ENCODE data around the gene NAMPT.

NAMPT gene

DNA sequence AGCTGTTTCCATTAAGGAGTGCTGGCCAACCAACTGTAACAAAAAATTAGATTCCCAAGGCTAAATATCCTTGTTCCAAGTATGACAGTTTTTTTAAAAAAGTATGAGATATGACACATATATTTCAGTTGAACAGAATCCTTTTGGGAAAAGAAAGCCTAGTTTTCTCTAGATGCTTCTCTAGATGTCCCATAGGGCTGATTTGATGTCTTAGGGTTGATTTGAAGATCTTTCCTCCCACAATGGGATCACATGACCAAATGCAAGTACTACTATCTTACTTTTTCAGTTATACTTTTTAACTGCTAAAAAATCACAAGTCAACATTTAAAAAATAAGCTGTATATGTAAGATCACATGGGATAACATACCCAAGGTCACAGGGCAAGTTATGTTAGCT lies 3.7 kb downstream of the NAMPT start:
- no peak overlapping the region for H3K27ac ChIP-seq

GRCh38 chr7:106279425-106280197 lies 5.2 kb downstream of the NAMPT start:
- H3K27ac ChIP-seq = no peak overlapping the region
- TF ChIP-seq ZFX (IDR thresholded peaks at IDR 0.05) = no peak
- TF ChIP-seq, protein P1, sequence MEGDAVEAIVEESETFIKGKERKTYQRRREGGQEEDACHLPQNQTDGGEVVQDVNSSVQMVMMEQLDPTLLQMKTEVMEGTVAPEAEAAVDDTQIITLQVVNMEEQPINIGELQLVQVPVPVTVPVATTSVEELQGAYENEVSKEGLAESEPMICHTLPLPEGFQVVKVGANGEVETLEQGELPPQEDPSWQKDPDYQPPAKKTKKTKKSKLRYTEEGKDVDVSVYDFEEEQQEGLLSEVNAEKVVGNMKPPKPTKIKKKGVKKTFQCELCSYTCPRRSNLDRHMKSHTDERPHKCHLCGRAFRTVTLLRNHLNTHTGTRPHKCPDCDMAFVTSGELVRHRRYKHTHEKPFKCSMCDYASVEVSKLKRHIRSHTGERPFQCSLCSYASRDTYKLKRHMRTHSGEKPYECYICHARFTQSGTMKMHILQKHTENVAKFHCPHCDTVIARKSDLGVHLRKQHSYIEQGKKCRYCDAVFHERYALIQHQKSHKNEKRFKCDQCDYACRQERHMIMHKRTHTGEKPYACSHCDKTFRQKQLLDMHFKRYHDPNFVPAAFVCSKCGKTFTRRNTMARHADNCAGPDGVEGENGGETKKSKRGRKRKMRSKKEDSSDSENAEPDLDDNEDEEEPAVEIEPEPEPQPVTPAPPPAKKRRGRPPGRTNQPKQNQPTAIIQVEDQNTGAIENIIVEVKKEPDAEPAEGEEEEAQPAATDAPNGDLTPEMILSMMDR (conservative IDR thresholded peaks at IDR 0.05) = no peak

More for the DNA sequence above, 3.7 kb downstream of the NAMPT start:
- TF ChIP-seq, protein P1 (conservative IDR thresholded peaks at IDR 0.05) = no peak
- TF ChIP-seq ZFX (IDR thresholded peaks at IDR 0.05) = no peak

DNA sequence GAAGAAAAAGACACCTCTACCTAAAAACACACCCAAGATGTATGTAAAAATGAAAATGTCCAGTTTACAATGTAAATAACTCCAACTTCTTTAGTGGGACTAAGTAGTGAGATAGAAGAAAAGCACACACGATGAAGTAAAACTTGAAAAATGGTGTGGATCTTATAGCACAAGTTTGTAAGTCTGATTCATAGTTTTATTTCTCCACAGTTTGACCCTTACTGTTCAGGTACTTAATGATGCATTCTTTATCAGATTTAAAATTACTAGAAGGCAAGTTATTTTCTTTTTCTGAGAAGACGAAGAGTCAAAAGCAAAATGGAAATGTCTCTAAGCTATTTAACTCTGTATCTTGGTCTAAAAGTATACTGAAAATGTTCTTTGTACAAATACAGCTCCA lies 6.1 kb downstream of the NAMPT start:
- TF ChIP-seq, protein P1 (conservative IDR thresholded peaks at IDR 0.05) = no peak
- no peak for TF ChIP-seq ZFX (IDR thresholded peaks at IDR 0.05)
- H3K27ac ChIP-seq = no peak overlapping the region

DNA sequence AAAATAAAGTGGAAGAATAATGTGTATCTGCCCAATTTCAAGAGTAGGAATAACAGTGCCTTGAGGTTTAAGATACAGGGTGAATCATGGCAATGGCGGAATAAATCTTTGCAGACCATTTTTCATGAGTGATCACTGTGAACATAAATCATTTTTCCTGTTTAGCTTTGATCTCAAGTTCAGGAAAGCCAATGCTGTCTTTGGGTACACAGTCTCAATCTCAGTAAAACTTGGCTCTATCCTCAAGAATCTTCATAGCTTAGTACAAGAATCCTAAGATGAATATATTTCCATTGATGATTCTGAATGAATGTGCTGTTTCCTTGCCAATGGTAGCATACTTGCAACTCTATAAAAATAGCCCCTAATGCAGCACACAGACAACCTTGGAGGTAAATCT lies 6.8 kb downstream of the NAMPT start:
- no peak for TF ChIP-seq ZFX (IDR thresholded peaks at IDR 0.05)
- H3K27ac ChIP-seq = no peak overlapping the region

- TF ChIP-seq ZFX (IDR thresholded peaks at IDR 0.05) = no peak
- TF ChIP-seq, protein P1 (conservative IDR thresholded peaks at IDR 0.05) = no peak
These were observed 8.3 kb downstream of the NAMPT start for GRCh38 chr7:106276513-106276912.

DNA sequence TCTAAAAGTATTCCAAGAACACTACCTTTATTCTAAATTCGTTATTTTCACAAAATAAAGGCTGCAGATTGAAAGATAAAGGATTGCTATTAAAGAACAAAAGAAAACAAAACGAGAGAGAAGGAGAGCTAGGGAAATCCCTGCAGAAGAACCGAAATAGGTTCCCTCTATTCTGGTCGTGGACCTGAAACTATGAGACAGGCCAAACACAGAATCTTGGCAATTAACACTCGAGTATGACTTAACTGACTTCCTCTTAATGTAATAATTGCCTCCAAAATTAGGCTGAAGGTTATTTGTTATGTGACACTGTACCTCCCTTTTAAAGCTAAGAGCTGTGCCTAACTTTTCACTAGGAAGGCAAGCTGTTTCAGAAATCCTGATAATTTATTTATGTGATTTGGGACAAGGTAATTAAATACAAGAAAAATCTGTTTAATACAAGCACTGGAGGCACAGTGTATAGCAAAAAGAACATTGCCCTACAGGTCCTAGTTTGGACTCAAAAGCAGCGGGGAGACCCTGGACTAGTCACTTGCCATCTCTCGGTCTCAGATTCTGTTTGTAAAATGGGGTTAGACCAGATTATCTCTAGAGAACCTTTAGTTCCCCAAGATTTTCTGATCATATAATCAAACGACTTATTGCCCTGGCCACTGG lies 11.6 kb downstream of the NAMPT start:
- no peak for TF ChIP-seq ZFX (IDR thresholded peaks at IDR 0.05)
- TF ChIP-seq, protein P1 (conservative IDR thresholded peaks at IDR 0.05) = no peak
- no peak overlapping the region for H3K27ac ChIP-seq

More at GRCh38 chr7:106276513-106276912, 8.3 kb downstream of the NAMPT start:
- no peak overlapping the region for H3K27ac ChIP-seq

DNA sequence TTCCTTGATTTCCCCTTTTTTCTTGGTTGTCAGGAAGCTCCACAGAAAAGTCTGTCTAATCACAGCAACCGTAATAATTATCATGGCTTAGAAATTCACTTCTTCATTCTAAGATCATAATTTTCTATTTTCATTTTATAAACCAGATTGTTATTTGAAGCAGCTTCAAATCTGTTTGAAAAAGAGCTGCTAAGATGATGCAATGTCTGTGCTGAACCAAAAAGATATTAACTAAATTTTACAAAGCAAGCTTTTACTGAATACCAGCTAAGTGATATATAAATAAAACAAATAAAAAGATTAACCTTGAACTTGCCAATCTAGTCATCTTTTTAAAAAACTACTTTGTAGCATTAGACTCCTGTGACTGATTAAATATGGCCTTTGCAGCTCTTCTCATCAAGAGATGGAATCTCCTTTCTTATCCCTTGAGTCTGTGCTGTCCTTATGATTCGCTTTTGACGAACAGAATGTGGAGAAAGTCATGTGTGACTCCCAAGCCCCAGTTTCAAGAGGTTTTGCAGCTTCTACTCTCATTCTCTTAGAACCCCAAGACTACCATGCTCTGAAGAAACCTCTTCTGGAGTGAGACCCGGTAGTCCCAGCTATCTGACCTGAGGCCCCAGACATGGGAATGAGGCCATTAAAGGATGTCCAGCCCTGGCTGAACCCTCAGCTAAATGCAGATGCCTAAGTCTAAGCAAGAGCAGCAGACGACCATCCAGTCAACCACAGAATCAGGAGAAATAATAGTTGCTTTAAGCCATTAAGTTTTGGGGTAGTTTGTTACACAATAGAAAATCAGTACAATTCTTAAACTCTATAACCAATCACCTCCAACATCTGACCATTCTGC lies 14.4 kb downstream of the NAMPT start:
- TF ChIP-seq, protein P1 (conservative IDR thresholded peaks at IDR 0.05) = no peak
- TF ChIP-seq ZFX (IDR thresholded peaks at IDR 0.05) = no peak
- H3K27ac ChIP-seq = no peak overlapping the region

Measured in C4-2B (cell line).